Fibroblast of lung (primary cell): ENCODE measurements around the gene SLC30A7. TPM values are rescaled to one million over a fixed set of nuclear protein-coding genes. Genes with fewer than 3 reads are reported as not detected.

Experiments used
- DNase-seq, 2 donors: peaks; one replicate each; pipeline versions ENCODE4 v3.0.0 to v3.0.0-alpha.2; 2010; ENCODE audit warnings: low read depth in 2 of 2
- H2AFZ ChIP-seq: 2 replicates; pipeline ENCODE4 v1.5.1; 2012; ENCODE audit warnings: low read length, control low read depth, inconsistent platforms
- H3K27ac ChIP-seq: 2 replicates; pipeline ENCODE4 v1.5.1; 2011; ENCODE audit warnings: low read length, control low read depth; ENCODE audit not compliant: insufficient read depth
- H3K27me3 ChIP-seq: 2 replicates; pipeline ENCODE4 v1.5.1; 2011; ENCODE audit warnings: mild to moderate bottlenecking, low read length; ENCODE audit not compliant: control insufficient read depth, insufficient read depth
- H3K36me3 ChIP-seq: 2 replicates; pipeline ENCODE4 v1.5.1; 2011; ENCODE audit warnings: low read length; ENCODE audit not compliant: control insufficient read depth, insufficient read depth
- H3K4me1 ChIP-seq: 2 replicates; pipeline ENCODE4 v1.5.1; 2011; ENCODE audit warnings: low read length; ENCODE audit not compliant: control insufficient read depth, insufficient read depth; ENCODE audit errors: extremely low read depth
- H3K4me2 ChIP-seq: 2 replicates; pipeline ENCODE4 v1.5.1; 2011; ENCODE audit warnings: low read length, control low read depth; ENCODE audit not compliant: insufficient read depth; ENCODE audit errors: extremely low read depth
- H3K4me3 ChIP-seq, 4 experiments: fragments of 200-600 bp in 1 of 4; sonication (generic) in 1 of 4; replicated peaks in 1 of 4; 2 replicates each; pipeline ENCODE4 v1.5.1; 2011 to 2016; ENCODE audit warnings: low read length in 4 of 4, low read depth in 3 of 4, mild to moderate bottlenecking in 3 of 4, control low read depth in 2 of 4, inconsistent platforms in 1 of 4, mixed read lengths in 1 of 4; ENCODE audit not compliant: insufficient read depth in 1 of 4; ENCODE audit errors: control extremely low read depth in 1 of 4
- H3K79me2 ChIP-seq: 2 replicates; pipeline ENCODE4 v1.5.1; 2012; ENCODE audit warnings: mild to moderate bottlenecking, low read length, inconsistent platforms; ENCODE audit not compliant: control insufficient read depth, insufficient read depth
- H3K9ac ChIP-seq: 2 replicates; pipeline ENCODE4 v1.5.1; 2011; ENCODE audit warnings: mild to moderate bottlenecking, low read length, control low read depth; ENCODE audit not compliant: insufficient read depth
- H3K9me3 ChIP-seq: 2 replicates; pipeline ENCODE4 v1.5.1; 2012; ENCODE audit warnings: low read depth, low read length; ENCODE audit not compliant: control insufficient read depth, insufficient read depth
- H4K20me1 ChIP-seq: 2 replicates; pipeline ENCODE4 v1.5.1; 2011; ENCODE audit warnings: low read length; ENCODE audit not compliant: control insufficient read depth, insufficient read depth; ENCODE audit errors: extremely low read depth
- EZH2 ChIP-seq: IDR thresholded peaks from 2 replicates; pipeline ENCODE4 v1.5.1; 2012; ENCODE audit warnings: low read length, control low read depth, mild to moderate bottlenecking; ENCODE audit errors: missing control alignments
- polyA plus RNA-seq, 2 donors: library from polyadenylated mRNA; depleted of rRNA in 1 of 2; stranded (reverse) in 1 of 2; unstranded in 1 of 2; fragments of >200 nt; gene quantifications; 2 replicates each; pipeline ENCODE4 v1.2.1, GENCODE V29; 2011 to 2012; ENCODE audit warnings: missing spikeins in 1 of 2
- total RNA-seq: library from RNA; depleted of rRNA; stranded (reverse); fragments of >200 nt; gene quantifications from 2 replicates; pipeline ENCODE4 v1.2.1, GENCODE V29; 2014
- TF ChIP-seq, protein P1 (sequence below), 2 donors: IDR thresholded peaks in 1 of 2; conservative IDR thresholded peaks in 1 of 2; 1 replicate in 1 of 2; 2 replicates in 1 of 2; pipeline ENCODE4 v1.5.1; 2011 to 2012; ENCODE audit warnings: low read length in 2 of 2, control low read depth in 1 of 2, inconsistent platforms in 1 of 2, low read depth in 1 of 2, mild to moderate bottlenecking in 1 of 2

The SLC30A7 gene
- total and polyA plus RNA-seq, 2 donors (not counting 1 experiment from before 2014, with no cell fraction given): 23.1 to 37.4 TPM

DNA sequence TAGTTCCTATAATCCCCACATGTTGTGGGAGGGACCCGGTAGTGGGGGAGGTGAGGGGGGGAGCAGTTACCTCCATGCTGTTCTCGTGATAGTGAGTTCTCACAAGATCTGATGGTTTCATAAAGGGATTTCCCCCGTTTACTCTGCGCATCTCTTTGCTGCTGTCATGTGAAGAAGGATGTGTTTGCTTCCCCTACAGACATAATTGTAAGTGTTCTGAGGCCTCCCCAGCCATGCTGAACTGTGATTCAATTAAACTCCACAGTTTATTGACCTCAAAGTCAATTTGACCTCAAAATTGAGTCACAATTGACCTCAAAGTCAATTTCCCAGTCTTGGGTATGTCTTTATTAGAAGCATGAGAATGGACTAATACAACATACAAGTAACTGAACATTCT is 110.0 kb downstream of the SLC30A7 start:
- Histone ChIP-seq H3K27ac (no peak overlapping the region), H3K4me2 (no peak overlapping the region)
- TF ChIP-seq, protein P1, sequence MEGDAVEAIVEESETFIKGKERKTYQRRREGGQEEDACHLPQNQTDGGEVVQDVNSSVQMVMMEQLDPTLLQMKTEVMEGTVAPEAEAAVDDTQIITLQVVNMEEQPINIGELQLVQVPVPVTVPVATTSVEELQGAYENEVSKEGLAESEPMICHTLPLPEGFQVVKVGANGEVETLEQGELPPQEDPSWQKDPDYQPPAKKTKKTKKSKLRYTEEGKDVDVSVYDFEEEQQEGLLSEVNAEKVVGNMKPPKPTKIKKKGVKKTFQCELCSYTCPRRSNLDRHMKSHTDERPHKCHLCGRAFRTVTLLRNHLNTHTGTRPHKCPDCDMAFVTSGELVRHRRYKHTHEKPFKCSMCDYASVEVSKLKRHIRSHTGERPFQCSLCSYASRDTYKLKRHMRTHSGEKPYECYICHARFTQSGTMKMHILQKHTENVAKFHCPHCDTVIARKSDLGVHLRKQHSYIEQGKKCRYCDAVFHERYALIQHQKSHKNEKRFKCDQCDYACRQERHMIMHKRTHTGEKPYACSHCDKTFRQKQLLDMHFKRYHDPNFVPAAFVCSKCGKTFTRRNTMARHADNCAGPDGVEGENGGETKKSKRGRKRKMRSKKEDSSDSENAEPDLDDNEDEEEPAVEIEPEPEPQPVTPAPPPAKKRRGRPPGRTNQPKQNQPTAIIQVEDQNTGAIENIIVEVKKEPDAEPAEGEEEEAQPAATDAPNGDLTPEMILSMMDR (conservative IDR thresholded peaks at IDR 0.05 in 1 of 2, IDR thresholded peaks at IDR 0.05 in 1 of 2; ENCODE audit: low read depth in 1 of 2, low read length in 2 of 2): no peak
- TF ChIP-seq EZH2: no peak

DNA sequence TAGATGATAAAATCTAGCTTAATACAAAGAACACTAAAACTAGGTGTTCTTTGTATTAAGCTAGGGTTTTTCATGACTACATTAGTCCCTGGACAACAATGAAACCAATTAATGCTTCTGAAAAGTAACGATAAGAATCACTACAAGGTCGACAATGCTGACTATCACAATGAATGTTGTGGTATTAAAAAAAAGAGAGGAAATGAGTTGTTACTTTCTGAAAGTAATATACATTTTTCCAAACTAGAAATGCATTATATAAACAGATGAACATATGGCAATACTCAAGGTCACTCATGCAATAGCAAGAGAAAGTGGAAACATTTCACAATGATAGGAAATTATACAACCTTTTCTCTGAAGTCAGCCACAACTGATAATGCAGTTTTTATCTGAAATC is 110.7 kb downstream of the SLC30A7 start:
- no peak for TF ChIP-seq EZH2
- TF ChIP-seq, protein P1 (conservative IDR thresholded peaks at IDR 0.05 in 1 of 2, IDR thresholded peaks at IDR 0.05 in 1 of 2; ENCODE audit: low read depth in 1 of 2, low read length in 2 of 2): no peak
- Histone ChIP-seq H3K4me1 (peaks cover 2% of the 10 kb centered on the region), H3K4me3 (no peak overlapping the region), H2AFZ (no peak overlapping the region), H3K9me3 (no peaks in the 10 kb centered on the region), H4K20me1 (no peaks in the 10 kb centered on the region), H3K27me3 (no peaks in the 10 kb centered on the region), H3K36me3 (no peaks in the 10 kb centered on the region), H3K79me2 (no peaks in the 10 kb centered on the region), H3K27ac (no peak overlapping the region), H3K4me2 (no peak overlapping the region), H3K9ac (no peak overlapping the region)
- peak in 1 of 2 donors; percentile 84 for DNase-seq

More for the DNA sequence above, 110.0 kb downstream of the SLC30A7 start:
- Histone ChIP-seq H3K27me3 (no peaks in the 10 kb centered on the region), H2AFZ (no peak overlapping the region), H3K4me3 (no peak overlapping the region), H3K4me1 (peaks cover 2% of the 10 kb centered on the region), H4K20me1 (no peaks in the 10 kb centered on the region), H3K9me3 (no peaks in the 10 kb centered on the region), H3K36me3 (no peaks in the 10 kb centered on the region), H3K79me2 (no peaks in the 10 kb centered on the region), H3K9ac (no peak overlapping the region)
- DNase-seq: peak in 1 of 2 donors; percentile 81

DNA sequence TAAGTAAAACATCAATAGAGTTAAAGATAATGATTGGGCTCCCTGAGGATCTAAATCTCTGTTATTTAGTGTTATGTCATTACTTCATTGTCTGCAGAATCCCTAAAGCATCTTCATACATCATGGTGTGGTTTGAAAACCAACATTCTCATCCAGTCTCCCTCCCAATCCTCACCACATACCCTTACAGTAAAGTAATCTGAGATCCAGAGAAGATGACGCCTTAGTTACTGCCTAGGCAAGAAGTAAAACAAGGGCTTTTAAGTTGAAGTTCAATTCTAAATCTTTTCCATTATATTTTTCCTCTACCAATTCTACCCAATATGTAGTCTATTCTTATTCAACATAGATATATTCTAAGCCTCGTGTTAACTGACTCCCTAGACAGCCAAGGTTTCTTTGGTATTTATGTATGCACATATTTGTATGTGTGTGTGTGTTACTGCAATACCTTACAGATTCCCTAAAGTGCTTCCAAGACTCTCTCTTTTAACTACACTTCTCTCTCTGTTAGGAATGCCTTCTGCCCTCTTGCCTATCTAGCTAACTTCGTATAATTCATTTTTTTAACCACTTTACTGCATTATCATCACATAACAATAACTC is 112.4 kb downstream of the SLC30A7 start:
- Histone ChIP-seq H3K27me3 (no peaks in the 10 kb centered on the region), H3K79me2 (no peaks in the 10 kb centered on the region), H3K36me3 (no peaks in the 10 kb centered on the region), H3K4me2 (no peak overlapping the region), H3K9ac (no peak overlapping the region), H3K4me3 (no peak overlapping the region), H4K20me1 (no peaks in the 10 kb centered on the region), H3K27ac (no peak overlapping the region), H2AFZ (no peak overlapping the region), H3K9me3 (no peaks in the 10 kb centered on the region), H3K4me1 (peaks cover 2% of the 10 kb centered on the region)
- no peak for TF ChIP-seq EZH2
- TF ChIP-seq, protein P1 (conservative IDR thresholded peaks at IDR 0.05 in 1 of 2, IDR thresholded peaks at IDR 0.05 in 1 of 2; ENCODE audit: low read depth in 1 of 2, low read length in 2 of 2): no peak
- peak; percentile 40 to 67 for DNase-seq
